GM18502 (cell line): ENCODE measurements around the gene NEURL1.

Source experiments
- ATAC-seq: cut with Tn5 transposase; IDR thresholded peaks from one replicate; pipeline ENCODE4 v1.9.1; 2021; ENCODE audit warnings: mild to moderate bottlenecking; ENCODE audit not compliant: unreplicated experiment, poor library complexity

Gene NEURL1

GRCh38 chr10:103638948-103639347 lies 145.4 kb downstream of the NEURL1 start:
- no peak for ATAC-seq

- no peak for ATAC-seq
Observed at GRCh38 chr10:103640436-103641181, 147.1 kb downstream of the NEURL1 start.

DNA sequence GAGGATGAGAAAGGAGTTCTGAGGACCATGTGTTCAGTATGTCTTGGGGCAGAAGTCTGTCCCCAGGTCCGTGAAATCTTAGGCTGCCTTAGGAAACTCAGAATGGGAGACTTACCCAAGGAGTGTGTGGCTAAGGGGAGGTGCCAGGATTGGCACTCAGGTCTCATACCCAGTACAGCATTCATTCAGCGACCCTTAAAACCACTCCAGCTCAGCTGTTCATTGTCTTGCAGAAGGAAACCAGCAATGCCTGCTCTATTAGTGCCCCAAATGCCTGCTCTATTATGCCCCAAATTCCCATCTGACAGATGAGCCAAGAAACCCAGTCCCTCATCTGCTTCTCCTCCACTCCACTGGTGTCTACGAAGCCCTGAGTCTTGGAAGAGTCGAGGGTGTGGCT lies 147.8 kb downstream of the NEURL1 start:
- ATAC-seq = no peak
